D721Med (cell line): ENCODE data around the gene HS6ST3.

Experiments used
- DNase-seq: peaks from one replicate; pipeline ENCODE4 v3.0.0; 2011; ENCODE audit warnings: low spot score; ENCODE audit not compliant: insufficient read length
- FAIRE-seq: peaks from 2 replicates; lab custom pipeline; 2011; peaks lifted over from hg19 to GRCh38; lab: Jason Lieb, UNC
- TF ChIP-seq, protein P1 (sequence below): IDR thresholded peaks from 2 replicates; pipeline ENCODE4 v1.5.1; 2012; ENCODE audit warnings: mild to moderate bottlenecking, control low read depth; ENCODE audit not compliant: insufficient read depth; ENCODE audit errors: missing control alignments

The HS6ST3 gene

DNA sequence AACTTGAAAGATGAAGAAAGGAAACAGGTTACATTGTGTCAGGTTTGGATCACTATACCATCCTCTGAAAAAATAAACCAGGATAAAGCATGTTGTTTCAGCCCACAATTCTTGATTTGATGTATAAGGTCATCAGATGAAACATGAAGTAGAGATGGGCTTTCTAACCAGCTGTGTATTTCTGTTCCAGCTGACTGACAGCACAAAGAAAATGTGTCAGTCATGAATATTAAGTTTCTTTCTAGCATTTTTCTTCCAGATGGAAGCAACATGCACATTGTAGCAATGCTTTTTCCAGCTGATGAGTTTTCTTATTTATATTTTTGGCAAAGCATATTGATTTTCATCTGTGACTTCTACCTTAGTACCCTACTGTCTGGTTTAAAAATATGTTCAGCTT is 704.8 kb downstream of the HS6ST3 start:
- DNase-seq (no peak), FAIRE-seq (no peak)
- TF ChIP-seq, protein P1, sequence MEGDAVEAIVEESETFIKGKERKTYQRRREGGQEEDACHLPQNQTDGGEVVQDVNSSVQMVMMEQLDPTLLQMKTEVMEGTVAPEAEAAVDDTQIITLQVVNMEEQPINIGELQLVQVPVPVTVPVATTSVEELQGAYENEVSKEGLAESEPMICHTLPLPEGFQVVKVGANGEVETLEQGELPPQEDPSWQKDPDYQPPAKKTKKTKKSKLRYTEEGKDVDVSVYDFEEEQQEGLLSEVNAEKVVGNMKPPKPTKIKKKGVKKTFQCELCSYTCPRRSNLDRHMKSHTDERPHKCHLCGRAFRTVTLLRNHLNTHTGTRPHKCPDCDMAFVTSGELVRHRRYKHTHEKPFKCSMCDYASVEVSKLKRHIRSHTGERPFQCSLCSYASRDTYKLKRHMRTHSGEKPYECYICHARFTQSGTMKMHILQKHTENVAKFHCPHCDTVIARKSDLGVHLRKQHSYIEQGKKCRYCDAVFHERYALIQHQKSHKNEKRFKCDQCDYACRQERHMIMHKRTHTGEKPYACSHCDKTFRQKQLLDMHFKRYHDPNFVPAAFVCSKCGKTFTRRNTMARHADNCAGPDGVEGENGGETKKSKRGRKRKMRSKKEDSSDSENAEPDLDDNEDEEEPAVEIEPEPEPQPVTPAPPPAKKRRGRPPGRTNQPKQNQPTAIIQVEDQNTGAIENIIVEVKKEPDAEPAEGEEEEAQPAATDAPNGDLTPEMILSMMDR, result no peak

DNA sequence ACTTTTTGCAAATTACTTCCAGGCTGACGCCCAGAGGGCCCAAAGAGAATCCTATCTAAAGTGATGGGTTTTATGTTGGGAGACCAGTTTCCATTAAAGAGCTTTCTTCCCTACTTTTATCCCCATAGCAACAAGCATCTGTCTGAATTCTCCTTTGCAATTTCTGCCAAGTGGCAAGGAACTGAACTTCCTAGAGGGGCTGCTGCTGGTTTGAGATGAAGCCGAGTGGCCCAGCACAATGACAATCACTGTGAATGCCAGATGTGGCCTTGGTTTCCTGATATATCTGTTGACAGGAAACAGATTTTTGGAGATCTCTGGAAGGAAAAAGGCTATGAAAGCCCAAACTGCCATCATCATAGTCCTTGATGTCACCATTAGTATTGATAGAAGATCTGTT is 705.8 kb downstream of the HS6ST3 start:
- TF ChIP-seq, protein P1, result no peak
- DNase-seq (no peak), FAIRE-seq (no peak)

DNA sequence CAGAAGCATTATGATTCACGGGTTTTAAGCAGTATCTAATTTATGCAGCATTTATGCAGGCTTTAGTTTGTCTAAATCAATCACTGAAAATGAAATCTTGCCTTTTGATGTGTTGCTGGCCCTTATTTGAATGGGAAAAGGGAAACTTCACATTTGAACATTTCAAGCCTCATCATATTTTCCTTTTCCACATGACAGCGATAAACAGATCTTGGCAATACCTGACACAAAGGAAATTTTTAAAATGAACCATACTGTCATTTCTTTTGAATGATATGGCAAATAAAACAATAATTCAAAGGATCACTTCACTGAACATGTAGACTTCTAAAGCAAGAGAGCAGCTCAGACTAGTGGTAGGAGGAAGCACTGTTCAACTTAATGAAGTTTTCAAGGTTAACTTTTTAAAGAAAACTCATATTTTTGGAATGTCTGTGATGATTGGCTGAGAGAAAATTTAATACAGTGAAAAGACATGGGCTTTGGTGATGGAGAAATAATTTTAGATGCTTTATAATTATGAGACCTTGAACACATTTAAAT is 706.3 kb downstream of the HS6ST3 start:
- TF ChIP-seq, protein P1, result no peak
- FAIRE-seq, result no peak
- no peak for DNase-seq

DNA sequence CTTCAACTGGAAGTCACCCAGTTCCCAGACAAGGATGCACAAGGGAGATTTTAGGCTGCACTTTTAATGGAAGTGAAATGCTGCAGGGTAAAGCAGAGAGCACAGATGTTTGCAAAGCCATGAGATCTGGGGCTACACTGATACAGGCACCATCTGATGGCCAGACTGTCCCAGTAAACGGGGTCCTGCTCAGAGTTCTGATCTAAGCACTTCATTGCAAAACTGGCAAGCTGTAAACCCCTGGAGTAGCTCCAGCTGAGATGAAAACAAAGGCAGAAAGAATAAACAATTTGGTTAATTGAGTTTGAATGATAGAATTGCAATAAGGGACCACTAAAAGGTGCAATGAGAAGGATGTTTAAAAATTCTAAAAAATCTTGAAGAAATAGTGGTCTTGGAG is 707.2 kb downstream of the HS6ST3 start:
- DNase-seq, result no peak
- FAIRE-seq, result no peak
- TF ChIP-seq, protein P1, result no peak

DNA sequence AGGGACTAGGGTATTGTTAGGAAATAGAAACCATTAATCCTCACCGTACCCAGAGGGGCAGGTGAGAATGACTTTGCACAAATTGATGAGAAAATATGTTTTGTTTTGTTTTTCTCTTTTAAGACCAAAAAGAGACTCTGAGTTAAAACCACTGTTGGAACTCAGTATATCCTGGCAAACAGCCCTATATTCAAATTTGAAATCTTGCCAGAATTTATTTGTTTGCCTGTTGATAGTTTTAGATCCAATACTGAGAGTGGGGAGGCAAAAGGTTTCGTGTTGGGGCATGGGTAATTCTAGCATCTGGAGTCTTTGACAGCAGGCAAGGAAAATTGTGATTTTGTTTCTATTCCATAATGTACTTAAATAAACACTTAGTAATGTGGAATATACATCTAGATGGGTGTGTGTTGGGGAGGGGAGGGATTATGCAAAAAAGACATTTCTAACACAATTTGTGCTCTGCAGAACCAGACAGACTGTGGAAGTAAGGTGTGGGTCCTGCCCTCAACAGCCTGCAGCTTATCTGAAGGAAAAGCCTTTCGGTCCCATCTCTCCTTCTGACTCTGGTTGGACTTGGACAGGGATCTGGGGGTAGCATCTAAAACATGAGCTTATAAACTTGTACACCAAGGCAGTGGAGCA is 713.7 kb downstream of the HS6ST3 start:
- DNase-seq, result no peak
- no peak for FAIRE-seq
- TF ChIP-seq, protein P1, result no peak

DNA sequence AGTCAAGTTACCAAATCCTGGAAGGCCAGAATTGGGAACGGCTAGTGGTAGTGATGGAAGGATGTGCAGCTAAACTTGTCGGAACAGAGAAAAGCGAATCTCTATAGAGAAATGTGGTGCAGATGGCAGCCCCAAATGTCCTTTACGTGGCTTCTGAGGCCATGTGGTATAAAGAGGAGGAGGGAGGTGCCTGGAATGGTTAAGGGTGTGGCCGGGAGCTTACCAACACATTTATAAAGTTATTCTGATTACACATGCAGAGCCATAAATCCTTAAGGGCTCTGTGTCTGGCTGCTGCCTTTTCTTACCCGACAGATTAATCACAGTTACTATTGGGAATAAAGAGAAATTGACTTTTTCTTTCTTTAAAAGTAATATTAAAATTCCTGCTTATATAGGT is 714.3 kb downstream of the HS6ST3 start:
- TF ChIP-seq, protein P1, result no peak
- FAIRE-seq, result no peak
- DNase-seq, result no peak

DNA sequence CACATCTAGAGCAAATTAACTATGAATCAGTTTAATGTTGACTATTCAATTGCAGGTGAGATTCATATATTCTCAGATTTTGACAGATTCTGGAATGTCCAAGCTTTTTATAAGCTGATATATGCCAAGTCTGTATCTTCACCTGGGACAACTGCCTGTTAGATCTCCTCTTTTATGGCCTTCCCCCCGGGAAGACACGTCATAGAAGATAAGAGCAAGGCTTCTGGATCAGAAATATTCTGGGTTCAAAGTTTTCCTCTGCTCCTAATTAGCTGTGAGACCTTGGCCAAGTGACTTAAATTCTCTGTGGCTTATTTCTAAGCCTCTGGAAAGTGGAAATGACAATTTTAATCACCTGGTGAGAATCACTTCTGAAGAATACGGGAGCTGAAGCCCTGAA is 716.8 kb downstream of the HS6ST3 start:
- TF ChIP-seq, protein P1, result no peak
- FAIRE-seq (no peak), DNase-seq (no peak)
